Measurements from ENCODE around the gene MYCN. TPM values are rescaled to one million over a fixed set of nuclear protein-coding genes. Genes with fewer than 3 reads are reported as not detected.

The MYCN gene
- polyA plus RNA-seq, 3 donors, result not detected

- Mint-ChIP-seq H3K4me1 (no peaks in the 10 kb centered on the region), H3K9me3 (peaks cover 0 to 2% (median 0%) of the 10 kb centered on the region in 7 donors), H3K36me3 (no peaks in the 10 kb centered on the region), H3K27me3 (ENCODE audit: low read depth in 3 of 3) (peaks cover 12 to 24% (median 14%) of the 10 kb centered on the region in 3 donors), H3K4me3 (no peak overlapping the region), H3K27ac (no peak overlapping the region)
- no peaks in the 10 kb centered on the region for H4K20me1 ChIP-seq (ENCODE audit: insufficient read depth, low read length)
- 80% methylated on average over 1 of the region's 4 CpGs for WGBS (ENCODE audit: insufficient coverage)
- H3K9ac ChIP-seq (ENCODE audit: insufficient read depth, low read length, poor library complexity, severe bottlenecking), result no peak overlapping the region
- intact Hi-C loops (cut with micrococcal nuclease), result no loop called here
- peaks cover 1 to 2% of the 10 kb centered on the region in 2 donors for H3K4me1 ChIP-seq (ENCODE audit: control insufficient read depth in 1 of 2, insufficient read depth in 2 of 2, low read length in 2 of 2)
- H2AFZ ChIP-seq (ENCODE audit: insufficient read depth, low read depth, low read length, poor library complexity, severe bottlenecking), result no peak overlapping the region
- H3K4me2 ChIP-seq (replicated peaks; ENCODE audit: extremely low read depth, low read length, poor library complexity, severe bottlenecking), result no peak overlapping the region
- peaks cover 7 to 13% of the 10 kb centered on the region in 2 donors for H3K27me3 ChIP-seq (ENCODE audit: control insufficient read depth in 2 of 2, insufficient read depth in 2 of 2, low read length in 2 of 2)
- no peaks in the 10 kb centered on the region for H3K36me3 ChIP-seq (replicated peaks in 1 of 2; ENCODE audit: control insufficient read depth in 1 of 2, insufficient read depth in 2 of 2, low read length in 2 of 2)
- H3K9me3 ChIP-seq (replicated peaks in 1 of 2; ENCODE audit: control insufficient read depth in 1 of 2, insufficient read depth in 1 of 2, low read length in 2 of 2), result peaks cover 0 to 2% of the 10 kb centered on the region in 2 donors
- no peaks in the 10 kb centered on the region for H3K79me2 ChIP-seq (ENCODE audit: insufficient read depth, low read length)
- H3K4me3 ChIP-seq (replicated peaks in 1 of 3; ENCODE audit: low read depth in 2 of 3, low read length in 3 of 3), result no peak overlapping the region
- DNase-seq, result no peak
- H3K27ac ChIP-seq (ENCODE audit: low read depth in 1 of 2, low read length in 2 of 2), result no peak overlapping the region
- TF ChIP-seq CTCF (IDR thresholded peaks at IDR 0.05), result no peak
These were observed 5.9 kb upstream of the MYCN start for GRCh38 chr2:15934291-15934945.

GRCh38 chr2:15935189-15935588 is 5.2 kb upstream of the MYCN start:
- Histone ChIP-seq H3K4me1 (ENCODE audit: control insufficient read depth in 1 of 2, insufficient read depth in 2 of 2, low read length in 2 of 2) (peaks cover 9 to 10% of the 10 kb centered on the region in 2 donors), H3K4me2 (replicated peaks; ENCODE audit: extremely low read depth, low read length, poor library complexity, severe bottlenecking) (no peak overlapping the region), H3K27ac (ENCODE audit: low read depth in 1 of 2, low read length in 2 of 2) (no peak overlapping the region), H4K20me1 (ENCODE audit: insufficient read depth, low read length) (no peaks in the 10 kb centered on the region), H3K27me3 (ENCODE audit: control insufficient read depth in 2 of 2, insufficient read depth in 2 of 2, low read length in 2 of 2) (peaks cover 13 to 21% of the 10 kb centered on the region in 2 donors), H3K36me3 (replicated peaks in 1 of 2; ENCODE audit: control insufficient read depth in 1 of 2, insufficient read depth in 2 of 2, low read length in 2 of 2) (no peaks in the 10 kb centered on the region), H3K9ac (ENCODE audit: insufficient read depth, low read length, poor library complexity, severe bottlenecking) (no peak overlapping the region), H2AFZ (ENCODE audit: insufficient read depth, low read depth, low read length, poor library complexity, severe bottlenecking) (no peak overlapping the region), H3K79me2 (ENCODE audit: insufficient read depth, low read length) (no peaks in the 10 kb centered on the region), H3K4me3 (replicated peaks in 1 of 3; ENCODE audit: low read depth in 2 of 3, low read length in 3 of 3) (no peak overlapping the region), H3K9me3 (replicated peaks in 1 of 2; ENCODE audit: control insufficient read depth in 1 of 2, insufficient read depth in 1 of 2, low read length in 2 of 2) (peaks cover 0 to 5% of the 10 kb centered on the region in 2 donors)
- Mint-ChIP-seq H3K27me3 (ENCODE audit: low read depth in 3 of 3) (peaks cover 19 to 32% (median 19%) of the 10 kb centered on the region in 3 donors), H3K36me3 (no peaks in the 10 kb centered on the region), H3K4me1 (peaks cover 5% of the 10 kb centered on the region), H3K4me3 (no peak overlapping the region), H3K27ac (no peak overlapping the region), H3K9me3 (peaks cover 0 to 3% (median 0%) of the 10 kb centered on the region in 7 donors)
- DNase-seq, result no peak
- intact Hi-C loops (cut with micrococcal nuclease), result no loop called here
- no CpG with 5 or more reads among the region's 6 CpGs for WGBS (ENCODE audit: insufficient coverage)
- TF ChIP-seq CTCF (IDR thresholded peaks at IDR 0.05), result no peak

All from CD14-positive monocyte (primary cell).